VCaP (cell line): Measurements from ENCODE around the gene KDF1.

ENCODE experiments used
- H3K27ac ChIP-seq: fragments of 450-650 bp; 2 replicates; pipeline ENCODE4 v1.5.1; 2017
- TF ChIP-seq, protein P1 (sequence below): fragments of 450-650 bp; conservative IDR thresholded peaks from 2 replicates; pipeline ENCODE4 v1.5.1; 2017; ENCODE audit warnings: mild to moderate bottlenecking, moderate library complexity

KDF1 gene

DNA sequence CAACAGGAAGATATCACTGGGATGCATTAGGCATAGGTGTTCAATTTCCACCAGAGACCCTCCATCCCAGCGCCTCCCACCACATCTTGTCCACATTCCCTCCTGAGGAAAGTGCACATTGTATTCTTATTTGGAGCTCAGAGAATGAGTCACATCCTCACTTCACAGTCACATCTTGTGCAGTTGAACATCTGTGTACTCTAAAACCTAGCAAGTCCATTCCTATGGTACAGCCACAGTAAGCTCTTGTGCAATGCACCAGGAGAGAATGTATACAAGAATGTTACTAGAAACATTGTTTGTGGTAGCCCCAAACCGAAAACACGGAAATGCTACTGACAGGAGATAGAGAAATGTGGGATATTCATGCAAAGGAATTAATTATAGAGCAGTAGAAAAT is 1.6 kb upstream of the KDF1 start:
- TF ChIP-seq, protein P1, sequence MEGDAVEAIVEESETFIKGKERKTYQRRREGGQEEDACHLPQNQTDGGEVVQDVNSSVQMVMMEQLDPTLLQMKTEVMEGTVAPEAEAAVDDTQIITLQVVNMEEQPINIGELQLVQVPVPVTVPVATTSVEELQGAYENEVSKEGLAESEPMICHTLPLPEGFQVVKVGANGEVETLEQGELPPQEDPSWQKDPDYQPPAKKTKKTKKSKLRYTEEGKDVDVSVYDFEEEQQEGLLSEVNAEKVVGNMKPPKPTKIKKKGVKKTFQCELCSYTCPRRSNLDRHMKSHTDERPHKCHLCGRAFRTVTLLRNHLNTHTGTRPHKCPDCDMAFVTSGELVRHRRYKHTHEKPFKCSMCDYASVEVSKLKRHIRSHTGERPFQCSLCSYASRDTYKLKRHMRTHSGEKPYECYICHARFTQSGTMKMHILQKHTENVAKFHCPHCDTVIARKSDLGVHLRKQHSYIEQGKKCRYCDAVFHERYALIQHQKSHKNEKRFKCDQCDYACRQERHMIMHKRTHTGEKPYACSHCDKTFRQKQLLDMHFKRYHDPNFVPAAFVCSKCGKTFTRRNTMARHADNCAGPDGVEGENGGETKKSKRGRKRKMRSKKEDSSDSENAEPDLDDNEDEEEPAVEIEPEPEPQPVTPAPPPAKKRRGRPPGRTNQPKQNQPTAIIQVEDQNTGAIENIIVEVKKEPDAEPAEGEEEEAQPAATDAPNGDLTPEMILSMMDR: no peak
- 0 out of 2 replicates have a peak overlapping the region, but pooled peaks have one; percentile 89 for H3K27ac ChIP-seq

DNA sequence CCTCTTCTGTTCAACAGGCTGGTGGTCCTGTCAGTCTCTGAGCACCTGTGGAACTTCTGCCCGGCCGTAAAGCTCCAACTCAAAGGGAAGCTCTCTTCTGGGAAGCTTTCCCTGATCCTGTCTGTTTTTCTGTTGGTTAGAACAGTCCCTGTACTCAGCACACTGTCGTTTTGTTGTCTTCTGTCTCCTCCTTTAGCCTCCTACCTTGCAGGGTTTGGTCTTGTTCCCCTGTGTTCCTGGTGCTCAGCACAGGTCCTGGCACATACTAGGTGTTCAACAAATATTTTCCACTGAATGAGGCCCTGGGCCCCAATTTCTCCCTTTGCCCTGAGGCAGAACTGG is 328 bp upstream of the KDF1 start:
- TF ChIP-seq, protein P1: peak; percentile 5; the same call in 1 of the 2 replicates
- H3K27ac ChIP-seq: peak overlapping the region; percentile 89

- peak overlapping the region; percentile 89; the same call in 1 of the 2 replicates for H3K27ac ChIP-seq
- TF ChIP-seq, protein P1: no peak
Observed at GRCh38 chr1:26959270-26959669, 998 bp downstream of the KDF1 start.

DNA sequence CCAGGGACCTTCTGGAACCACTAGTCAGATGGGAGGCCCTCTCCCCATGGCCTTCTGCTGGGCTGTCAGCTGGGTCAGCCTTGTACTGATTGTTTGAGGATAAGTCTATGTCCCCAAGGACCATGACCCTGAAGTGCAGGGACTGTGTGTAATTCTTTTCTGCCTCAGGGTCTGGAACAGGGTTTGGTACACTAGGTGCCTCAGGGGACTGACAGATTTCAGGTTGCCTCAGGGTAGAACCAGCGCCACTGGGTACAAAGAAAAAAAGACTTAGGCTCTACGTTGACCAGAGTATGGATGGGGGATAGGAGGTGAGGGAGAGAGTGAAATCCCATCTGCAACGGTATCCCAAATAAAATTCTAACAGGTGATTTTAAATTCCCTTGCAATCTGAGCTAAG is 3.0 kb downstream of the KDF1 start:
- TF ChIP-seq, protein P1: no peak
- no peak overlapping the region for H3K27ac ChIP-seq

DNA sequence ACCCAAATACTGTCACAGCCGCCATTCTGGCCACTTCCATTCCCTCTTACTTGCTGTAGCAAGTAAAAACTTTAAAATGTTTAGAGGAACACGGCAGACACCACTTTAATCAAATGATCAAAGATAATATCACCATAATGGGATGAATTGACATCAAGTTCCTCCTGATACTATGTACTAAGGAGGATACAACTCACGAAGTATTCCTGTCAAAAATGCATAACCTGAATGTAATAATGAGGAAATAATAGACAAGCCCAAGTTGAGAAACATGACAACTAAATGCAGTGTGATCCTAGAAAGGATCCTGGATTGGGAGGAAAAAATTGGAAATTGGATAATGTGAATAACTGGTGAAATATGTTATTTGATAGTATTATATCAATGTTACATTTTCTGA is 3.9 kb downstream of the KDF1 start:
- TF ChIP-seq, protein P1: no peak
- H3K27ac ChIP-seq: no peak overlapping the region

- no peak overlapping the region for H3K27ac ChIP-seq
- TF ChIP-seq, protein P1: no peak
Observed at GRCh38 chr1:26953374-26953773, 6.9 kb downstream of the KDF1 start.

DNA sequence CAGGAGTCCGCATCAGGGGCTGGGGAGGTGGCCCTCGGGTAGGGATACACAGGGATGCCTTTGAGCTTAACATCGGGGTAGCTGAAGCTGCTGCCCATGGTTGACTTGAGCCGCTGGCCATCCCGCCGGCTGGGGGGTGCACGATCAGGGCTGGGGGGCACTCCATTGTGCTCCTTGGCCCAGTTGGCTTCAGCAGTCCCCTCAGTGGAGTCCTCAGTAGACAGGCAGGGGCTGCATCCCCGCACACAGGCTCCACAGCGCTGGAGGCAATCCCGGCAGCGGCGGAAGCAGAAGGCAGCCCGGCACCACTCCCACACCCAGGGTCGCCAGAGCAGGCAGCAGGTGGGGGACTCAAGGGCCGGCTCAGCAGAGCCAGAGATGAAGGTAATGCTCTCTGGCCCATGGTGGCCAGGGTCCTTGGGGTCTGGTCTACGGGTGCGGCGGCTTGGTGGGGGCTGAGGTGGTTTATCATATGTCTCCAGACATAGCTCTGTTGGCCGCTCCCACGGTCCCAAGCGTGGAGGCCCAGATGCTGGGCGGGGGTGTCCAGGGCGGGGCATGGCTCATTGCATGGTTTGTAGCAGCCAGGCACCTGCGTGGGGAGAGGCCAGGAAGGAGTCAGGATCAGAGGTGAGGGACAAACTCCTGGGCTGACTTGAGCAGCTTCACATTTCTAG is 8.3 kb downstream of the KDF1 start:
- no peak overlapping the region for H3K27ac ChIP-seq
- TF ChIP-seq, protein P1: no peak
